ENCODE results near the gene DBNL. TPM values are rescaled to one million over a fixed set of nuclear protein-coding genes. Genes with fewer than 3 reads are reported as not detected.
"Not testable (repeated sequence)": the region's sequence is repeated elsewhere in the genome, so short reads cannot be mapped to it uniquely, and the experiment has no call there.

Gene DBNL
- total RNA-seq, 3 donors from 2014 or later (not counting 1 experiment from before 2014, with no cell fraction given): 123 to 129 (median 129) TPM

- H3K36me3 ChIP-seq (ENCODE audit: control insufficient read depth, insufficient read depth, low read length); ATAC-seq; H3K27me3 Mint-ChIP-seq (ENCODE audit: low read depth in 2 of 2); H3K4me1 Mint-ChIP-seq; DNase-seq; H3K9me3 ChIP-seq (ENCODE audit: control insufficient read depth, insufficient read depth, low read length); H3K27ac ChIP-seq (ENCODE audit: low read length); H3K27ac Mint-ChIP-seq; H3K27me3 ChIP-seq (ENCODE audit: control insufficient read depth, insufficient read depth, low read length); H3K9me3 Mint-ChIP-seq; H3K36me3 Mint-ChIP-seq; intact Hi-C loops (cut with micrococcal nuclease); H3K4me3 ChIP-seq (ENCODE audit: low read length); H3K4me1 ChIP-seq (ENCODE audit: control insufficient read depth, insufficient read depth, low read length); H3K4me3 Mint-ChIP-seq: not testable (repeated sequence)
- 97% methylated on average over 3 of the region's 6 CpGs for WGBS (ENCODE audit: insufficient coverage)
Observed at GRCh38 chr7:44032031-44032430, 12.5 kb upstream of the DBNL start.

GRCh38 chr7:44033971-44034844 is 10.3 kb upstream of the DBNL start:
- H3K27ac ChIP-seq (ENCODE audit: low read length); H3K4me1 Mint-ChIP-seq; H3K36me3 ChIP-seq (ENCODE audit: control insufficient read depth, insufficient read depth, low read length); H3K9me3 Mint-ChIP-seq; H3K36me3 Mint-ChIP-seq; DNase-seq; H3K4me1 ChIP-seq (ENCODE audit: control insufficient read depth, insufficient read depth, low read length); H3K4me3 ChIP-seq (ENCODE audit: low read length); intact Hi-C loops (cut with micrococcal nuclease); H3K27me3 Mint-ChIP-seq (ENCODE audit: low read depth in 2 of 2); H3K27me3 ChIP-seq (ENCODE audit: control insufficient read depth, insufficient read depth, low read length); H3K4me3 Mint-ChIP-seq; ATAC-seq; H3K9me3 ChIP-seq (ENCODE audit: control insufficient read depth, insufficient read depth, low read length); H3K27ac Mint-ChIP-seq: not testable (repeated sequence)
- WGBS (ENCODE audit: insufficient coverage): 96% methylated on average over 12 of the region's 18 CpGs

GRCh38 chr7:44036364-44036763 is 8.1 kb upstream of the DBNL start:
- peak in 1 of 3 donors; percentile 12 for ATAC-seq

GRCh38 chr7:44037951-44038350 is 6.6 kb upstream of the DBNL start:
- H3K36me3 Mint-ChIP-seq; H3K9me3 ChIP-seq (ENCODE audit: control insufficient read depth, insufficient read depth, low read length); H3K27ac ChIP-seq (ENCODE audit: low read length); H3K4me3 ChIP-seq (ENCODE audit: low read length); H3K36me3 ChIP-seq (ENCODE audit: control insufficient read depth, insufficient read depth, low read length); DNase-seq; H3K4me3 Mint-ChIP-seq; H3K27me3 ChIP-seq (ENCODE audit: control insufficient read depth, insufficient read depth, low read length); H3K27me3 Mint-ChIP-seq (ENCODE audit: low read depth in 2 of 2); H3K4me1 Mint-ChIP-seq; ATAC-seq; H3K9me3 Mint-ChIP-seq; intact Hi-C loops (cut with micrococcal nuclease): not testable (repeated sequence)
- peak overlapping the region; percentile 16 to 68 for H3K27ac Mint-ChIP-seq
- 93% methylated on average over 2 of the region's 2 CpGs for WGBS (ENCODE audit: insufficient coverage)
- peaks cover 14% of the 10 kb centered on the region for H3K4me1 ChIP-seq (ENCODE audit: control insufficient read depth, insufficient read depth, low read length)

More at GRCh38 chr7:44036364-44036763, 8.1 kb upstream of the DBNL start:
- H3K27ac Mint-ChIP-seq; intact Hi-C loops (cut with micrococcal nuclease); H3K27me3 Mint-ChIP-seq (ENCODE audit: low read depth in 2 of 2); H3K4me3 Mint-ChIP-seq; H3K9me3 Mint-ChIP-seq; H3K4me3 ChIP-seq (ENCODE audit: low read length); H3K36me3 Mint-ChIP-seq; H3K27me3 ChIP-seq (ENCODE audit: control insufficient read depth, insufficient read depth, low read length); H3K4me1 Mint-ChIP-seq; H3K27ac ChIP-seq (ENCODE audit: low read length); H3K36me3 ChIP-seq (ENCODE audit: control insufficient read depth, insufficient read depth, low read length); H3K9me3 ChIP-seq (ENCODE audit: control insufficient read depth, insufficient read depth, low read length): not testable (repeated sequence)
- H3K4me1 ChIP-seq (ENCODE audit: control insufficient read depth, insufficient read depth, low read length): peaks cover 14% of the 10 kb centered on the region
- WGBS (ENCODE audit: insufficient coverage): 100% methylated on average over 5 of the region's 10 CpGs
- DNase-seq: peak in 1 of 2 donors; percentile 61

- H3K9me3 Mint-ChIP-seq; H3K9me3 ChIP-seq (ENCODE audit: control insufficient read depth, insufficient read depth, low read length); H3K27ac ChIP-seq (ENCODE audit: low read length); H3K27me3 Mint-ChIP-seq (ENCODE audit: low read depth in 2 of 2); H3K4me3 Mint-ChIP-seq; intact Hi-C loops (cut with micrococcal nuclease); H3K4me3 ChIP-seq (ENCODE audit: low read length); H3K27me3 ChIP-seq (ENCODE audit: control insufficient read depth, insufficient read depth, low read length); ATAC-seq; H3K36me3 ChIP-seq (ENCODE audit: control insufficient read depth, insufficient read depth, low read length); H3K4me1 Mint-ChIP-seq; DNase-seq; H3K36me3 Mint-ChIP-seq: not testable (repeated sequence)
- WGBS (ENCODE audit: insufficient coverage): no CpG with 5 or more reads among the region's 12 CpGs
- H3K4me1 ChIP-seq (ENCODE audit: control insufficient read depth, insufficient read depth, low read length): peaks cover 15% of the 10 kb centered on the region
- peak overlapping the region; percentile 78 to 89 for H3K27ac Mint-ChIP-seq
Observed at GRCh38 chr7:44038553-44038952, 5.9 kb upstream of the DBNL start.

- H3K27me3 Mint-ChIP-seq (ENCODE audit: low read depth in 2 of 2); H3K27me3 ChIP-seq (ENCODE audit: control insufficient read depth, insufficient read depth, low read length); H3K36me3 Mint-ChIP-seq; H3K9me3 Mint-ChIP-seq; intact Hi-C loops (cut with micrococcal nuclease); H3K36me3 ChIP-seq (ENCODE audit: control insufficient read depth, insufficient read depth, low read length); H3K9me3 ChIP-seq (ENCODE audit: control insufficient read depth, insufficient read depth, low read length); H3K4me3 ChIP-seq (ENCODE audit: low read length): not testable (repeated sequence)
- 26% methylated on average over 9 of the region's 26 CpGs for WGBS (ENCODE audit: insufficient coverage)
- ATAC-seq: peak; percentile 80 to 92 (median 81)
- Mint-ChIP-seq H3K4me3 (peak overlapping the region; percentile 60), H3K4me1 (peaks cover 5 to 14% of the 10 kb centered on the region in 2 donors), H3K27ac (peak overlapping the region; percentile 78 to 89)
- peak; percentile 88 to 93 for DNase-seq
- Histone ChIP-seq H3K4me1 (ENCODE audit: control insufficient read depth, insufficient read depth, low read length) (peaks cover 20% of the 10 kb centered on the region), H3K27ac (ENCODE audit: low read length) (peak overlapping the region; percentile 52)
Observed at GRCh38 chr7:44038961-44039558, 5.4 kb upstream of the DBNL start.

GRCh38 chr7:44039800-44040492 is 4.6 kb upstream of the DBNL start:
- intact Hi-C loops (cut with micrococcal nuclease); H3K27me3 ChIP-seq (ENCODE audit: control insufficient read depth, insufficient read depth, low read length); H3K9me3 Mint-ChIP-seq; H3K9me3 ChIP-seq (ENCODE audit: control insufficient read depth, insufficient read depth, low read length); H3K36me3 Mint-ChIP-seq; H3K36me3 ChIP-seq (ENCODE audit: control insufficient read depth, insufficient read depth, low read length); H3K27me3 Mint-ChIP-seq (ENCODE audit: low read depth in 2 of 2); DNase-seq: not testable (repeated sequence)
- ATAC-seq: peak; percentile 1 to 6 (median 4)
- Mint-ChIP-seq H3K4me3 (peak overlapping the region; percentile 47), H3K4me1 (peaks cover 5 to 18% of the 10 kb centered on the region in 2 donors), H3K27ac (peak overlapping the region in 1 of 2 donors; percentile 86)
- Histone ChIP-seq H3K27ac (ENCODE audit: low read length) (peak overlapping the region; percentile 56), H3K4me3 (ENCODE audit: low read length) (peak overlapping the region; percentile 24), H3K4me1 (ENCODE audit: control insufficient read depth, insufficient read depth, low read length) (peaks cover 23% of the 10 kb centered on the region)
- WGBS (ENCODE audit: insufficient coverage): 6% methylated on average over 6 of the region's 40 CpGs

All from natural killer cell (primary cell).